Measurements from ENCODE around the gene PEAK1. TPM values are rescaled to one million over a fixed set of nuclear protein-coding genes. Genes with fewer than 3 reads are reported as not detected.

PEAK1 gene
- total RNA-seq, 1 donor from 2014 or later = 289 TPM

DNA sequence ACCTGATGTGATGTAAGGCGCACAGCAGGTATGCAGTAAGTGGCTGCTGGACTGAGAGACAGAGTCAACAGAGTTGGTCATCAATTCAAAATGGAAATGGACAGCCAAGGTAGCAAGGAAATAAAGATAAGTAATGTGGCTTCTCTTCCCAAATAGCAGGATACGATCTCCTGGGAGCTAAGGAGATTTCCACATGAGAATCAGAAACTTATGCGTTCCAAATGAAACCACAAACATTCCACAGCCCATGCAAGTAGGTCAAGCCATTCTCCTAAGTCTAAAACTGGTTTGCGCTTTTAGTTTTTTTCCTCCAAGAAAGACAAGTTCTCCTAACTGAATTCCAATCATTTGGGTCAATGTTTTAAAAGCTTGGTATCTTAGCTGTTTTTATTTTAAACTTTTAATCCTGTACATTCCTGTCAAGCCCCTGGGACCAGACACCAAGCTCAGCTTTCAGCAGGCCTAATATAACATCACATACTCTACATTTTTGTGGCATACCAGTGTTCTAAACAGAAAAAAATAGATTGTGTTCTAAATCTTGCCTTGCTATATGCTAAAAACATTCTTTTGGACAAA is 275.3 kb downstream of the PEAK1 start:
- H3K36me3 Mint-ChIP-seq (ENCODE audit: low read depth, unreplicated experiment) = peaks cover 69% of the 10 kb centered on the region
- no peaks in the 10 kb centered on the region for H3K4me1 Mint-ChIP-seq (ENCODE audit: unreplicated experiment)
- no peaks in the 10 kb centered on the region for H3K27me3 Mint-ChIP-seq (ENCODE audit: unreplicated experiment)
- H3K9me3 Mint-ChIP-seq (ENCODE audit: unreplicated experiment) = no peaks in the 10 kb centered on the region
- H3K27ac Mint-ChIP-seq (ENCODE audit: unreplicated experiment) = no peak overlapping the region
- DNase-seq (ENCODE audit: low spot score) = no peak
- no peak overlapping the region for H3K4me3 Mint-ChIP-seq (ENCODE audit: unreplicated experiment)
- TF ChIP-seq, protein P1, sequence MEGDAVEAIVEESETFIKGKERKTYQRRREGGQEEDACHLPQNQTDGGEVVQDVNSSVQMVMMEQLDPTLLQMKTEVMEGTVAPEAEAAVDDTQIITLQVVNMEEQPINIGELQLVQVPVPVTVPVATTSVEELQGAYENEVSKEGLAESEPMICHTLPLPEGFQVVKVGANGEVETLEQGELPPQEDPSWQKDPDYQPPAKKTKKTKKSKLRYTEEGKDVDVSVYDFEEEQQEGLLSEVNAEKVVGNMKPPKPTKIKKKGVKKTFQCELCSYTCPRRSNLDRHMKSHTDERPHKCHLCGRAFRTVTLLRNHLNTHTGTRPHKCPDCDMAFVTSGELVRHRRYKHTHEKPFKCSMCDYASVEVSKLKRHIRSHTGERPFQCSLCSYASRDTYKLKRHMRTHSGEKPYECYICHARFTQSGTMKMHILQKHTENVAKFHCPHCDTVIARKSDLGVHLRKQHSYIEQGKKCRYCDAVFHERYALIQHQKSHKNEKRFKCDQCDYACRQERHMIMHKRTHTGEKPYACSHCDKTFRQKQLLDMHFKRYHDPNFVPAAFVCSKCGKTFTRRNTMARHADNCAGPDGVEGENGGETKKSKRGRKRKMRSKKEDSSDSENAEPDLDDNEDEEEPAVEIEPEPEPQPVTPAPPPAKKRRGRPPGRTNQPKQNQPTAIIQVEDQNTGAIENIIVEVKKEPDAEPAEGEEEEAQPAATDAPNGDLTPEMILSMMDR (IDR thresholded peaks at IDR 0.05; ENCODE audit: unreplicated experiment) = no peak

DNA sequence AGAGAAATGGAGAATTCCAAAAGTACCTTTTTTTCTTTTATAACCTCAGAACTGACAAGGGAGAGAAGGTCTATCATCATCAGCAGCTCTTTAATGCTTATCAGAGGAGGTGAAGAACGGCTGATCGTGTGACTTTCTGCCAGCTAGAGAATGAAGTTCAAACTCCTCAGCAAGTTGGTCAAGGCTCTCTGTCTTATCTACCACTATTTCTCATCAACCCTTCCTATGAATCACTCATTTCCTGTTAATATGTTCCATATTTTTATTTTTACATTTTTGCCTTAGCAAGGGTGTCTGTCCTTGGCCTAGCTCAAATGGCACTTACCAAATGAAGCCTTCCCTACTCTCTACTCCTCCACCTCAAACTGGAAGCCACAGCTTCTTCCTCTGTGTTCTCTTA is 275.9 kb downstream of the PEAK1 start:
- H3K27me3 Mint-ChIP-seq (ENCODE audit: unreplicated experiment) = no peaks in the 10 kb centered on the region
- H3K27ac Mint-ChIP-seq (ENCODE audit: unreplicated experiment) = peak overlapping the region; percentile 37
- peak overlapping the region; percentile 4 for H3K4me3 Mint-ChIP-seq (ENCODE audit: unreplicated experiment)
- H3K4me1 Mint-ChIP-seq (ENCODE audit: unreplicated experiment) = no peaks in the 10 kb centered on the region
- no peak for DNase-seq (ENCODE audit: low spot score)
- peaks cover 71% of the 10 kb centered on the region for H3K36me3 Mint-ChIP-seq (ENCODE audit: low read depth, unreplicated experiment)
- no peaks in the 10 kb centered on the region for H3K9me3 Mint-ChIP-seq (ENCODE audit: unreplicated experiment)
- TF ChIP-seq, protein P1 (IDR thresholded peaks at IDR 0.05; ENCODE audit: unreplicated experiment) = no peak

DNA sequence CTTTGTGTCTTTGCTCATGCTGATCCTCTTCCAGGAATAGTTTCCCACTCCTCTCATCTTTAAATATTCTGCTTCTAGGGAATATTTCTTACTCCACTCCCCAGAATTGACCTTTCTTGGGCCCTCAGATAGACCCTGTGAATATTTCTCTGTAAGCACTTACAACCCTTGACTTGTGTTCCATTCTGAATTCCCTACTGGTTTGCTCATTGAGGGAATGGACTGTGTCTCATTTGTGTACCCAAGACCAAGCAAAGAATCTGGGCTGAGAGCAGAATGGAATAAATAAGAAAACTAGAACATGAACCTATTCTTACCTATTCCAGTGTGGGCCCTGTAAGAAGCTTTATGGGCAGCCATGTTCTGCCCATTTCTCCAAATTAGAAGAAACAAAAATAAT is 276.3 kb downstream of the PEAK1 start:
- peaks cover 74% of the 10 kb centered on the region for H3K36me3 Mint-ChIP-seq (ENCODE audit: low read depth, unreplicated experiment)
- H3K4me1 Mint-ChIP-seq (ENCODE audit: unreplicated experiment) = no peaks in the 10 kb centered on the region
- TF ChIP-seq, protein P1 (IDR thresholded peaks at IDR 0.05; ENCODE audit: unreplicated experiment) = no peak
- peak overlapping the region; percentile 4 for H3K4me3 Mint-ChIP-seq (ENCODE audit: unreplicated experiment)
- H3K27me3 Mint-ChIP-seq (ENCODE audit: unreplicated experiment) = no peaks in the 10 kb centered on the region
- DNase-seq (ENCODE audit: low spot score) = no peak
- no peaks in the 10 kb centered on the region for H3K9me3 Mint-ChIP-seq (ENCODE audit: unreplicated experiment)
- H3K27ac Mint-ChIP-seq (ENCODE audit: unreplicated experiment) = no peak overlapping the region

DNA sequence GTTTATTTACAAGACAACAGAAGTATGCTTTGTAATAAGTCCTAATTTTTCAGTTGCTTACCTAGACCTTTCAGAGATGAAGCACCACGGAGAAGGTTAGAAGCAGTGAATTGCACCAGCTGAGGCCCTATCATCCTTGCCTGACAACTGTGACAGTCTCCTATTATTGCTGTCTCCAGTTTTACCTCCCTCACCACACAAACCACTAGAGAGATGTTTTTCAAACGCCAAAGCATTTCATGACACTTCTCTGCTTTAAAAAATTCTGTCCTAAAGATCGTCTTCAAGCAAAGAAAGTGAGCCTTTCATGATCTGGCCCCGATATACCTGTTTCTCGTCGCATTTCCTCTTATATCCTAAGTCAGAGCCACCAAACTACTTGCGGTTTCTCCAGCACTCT is 276.7 kb downstream of the PEAK1 start:
- H3K9me3 Mint-ChIP-seq (ENCODE audit: unreplicated experiment) = no peaks in the 10 kb centered on the region
- H3K36me3 Mint-ChIP-seq (ENCODE audit: low read depth, unreplicated experiment) = peaks cover 71% of the 10 kb centered on the region
- DNase-seq (ENCODE audit: low spot score) = no peak
- H3K27me3 Mint-ChIP-seq (ENCODE audit: unreplicated experiment) = no peaks in the 10 kb centered on the region
- peak overlapping the region; percentile 10 for H3K4me3 Mint-ChIP-seq (ENCODE audit: unreplicated experiment)
- TF ChIP-seq, protein P1 (IDR thresholded peaks at IDR 0.05; ENCODE audit: unreplicated experiment) = no peak
- no peak overlapping the region for H3K27ac Mint-ChIP-seq (ENCODE audit: unreplicated experiment)
- H3K4me1 Mint-ChIP-seq (ENCODE audit: unreplicated experiment) = no peaks in the 10 kb centered on the region

GRCh38 chr15:77140220-77140619 is 279.7 kb downstream of the PEAK1 start:
- Mint-ChIP-seq H3K9me3 (ENCODE audit: unreplicated experiment) (no peaks in the 10 kb centered on the region), H3K27me3 (ENCODE audit: unreplicated experiment) (no peaks in the 10 kb centered on the region), H3K4me1 (ENCODE audit: unreplicated experiment) (peaks cover 5% of the 10 kb centered on the region), H3K36me3 (ENCODE audit: low read depth, unreplicated experiment) (peaks cover 83% of the 10 kb centered on the region), H3K27ac (ENCODE audit: unreplicated experiment) (no peak overlapping the region), H3K4me3 (ENCODE audit: unreplicated experiment) (no peak overlapping the region)
- TF ChIP-seq, protein P1 (IDR thresholded peaks at IDR 0.05; ENCODE audit: unreplicated experiment) = no peak
- DNase-seq (ENCODE audit: low spot score) = no peak
